T-helper 1 cell (primary cell): Measurements from ENCODE around the gene CDK4.

Experiments used
- DNase-seq, 5 donors: peaks; one replicate each; pipeline ENCODE4 v3.0.0-alpha.2; 2012 to 2020

Gene CDK4

DNA sequence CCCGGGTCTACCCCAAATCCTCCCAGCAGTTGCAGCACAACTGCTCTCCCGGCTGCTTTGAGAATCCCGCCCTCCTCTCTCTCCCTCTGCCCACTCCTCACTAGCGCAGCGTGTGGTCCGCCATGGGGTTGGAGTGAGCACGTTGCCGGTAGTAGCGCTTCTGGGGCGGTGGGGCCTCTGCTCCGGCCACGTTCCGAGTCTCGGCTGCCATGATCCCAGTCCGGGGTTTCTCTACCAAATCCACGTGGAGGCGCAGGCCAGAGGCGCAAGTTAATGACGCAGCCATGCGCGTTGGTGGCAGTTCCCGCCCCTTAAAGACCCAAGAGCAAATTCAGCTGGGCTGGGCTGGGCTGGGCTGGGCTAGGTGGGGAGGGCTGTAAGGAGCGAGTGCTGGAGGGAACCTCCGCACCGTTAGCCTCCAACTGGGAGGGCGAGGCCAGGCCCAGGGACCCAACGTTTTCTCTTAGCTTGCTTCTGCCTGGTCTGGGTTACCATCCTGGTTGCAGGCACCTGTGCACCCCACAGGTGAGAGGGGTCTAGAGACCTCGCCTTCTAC is 19.8 kb upstream of the CDK4 start, which contains the start of gene METTL1:
TSS of gene METTL1 (minus strand) at position 233 of the 556 bp plus-strand sequence. CDS start at position 211, 22 bp downstream.
- peak; percentile 74 to 94 (median 82) for DNase-seq

DNA sequence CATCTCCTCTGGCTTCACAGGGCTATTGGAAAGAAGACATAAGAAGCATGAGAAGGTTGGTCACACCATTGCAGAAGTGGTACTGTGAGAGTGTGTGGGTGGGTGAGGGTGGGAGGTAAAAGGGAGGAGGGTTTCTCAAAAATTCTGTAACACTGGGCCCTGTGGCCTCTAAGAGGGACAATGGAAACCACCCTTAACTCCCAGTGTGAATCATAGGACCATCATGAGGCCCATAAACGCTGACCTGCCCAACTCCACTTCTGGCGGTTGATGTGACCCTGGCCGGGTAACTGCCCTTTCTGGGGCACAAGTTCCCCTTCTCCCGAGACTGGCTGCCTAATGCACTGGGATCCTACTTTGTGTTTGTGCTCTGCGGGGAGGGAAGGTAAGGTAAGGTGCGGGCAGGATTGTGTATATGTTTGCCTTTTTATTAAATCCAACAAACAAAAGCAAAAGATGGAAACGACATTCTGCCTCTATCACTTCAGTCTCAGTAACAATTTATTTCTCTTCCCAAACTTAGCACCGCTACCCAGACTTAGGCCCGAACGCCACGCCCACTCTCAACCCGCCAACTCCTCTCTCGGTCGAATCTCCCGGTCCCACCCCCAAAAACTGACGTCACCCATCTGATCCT is 19.2 kb upstream of the CDK4 start:
- peak; percentile 59 to 85 (median 74) for DNase-seq

DNA sequence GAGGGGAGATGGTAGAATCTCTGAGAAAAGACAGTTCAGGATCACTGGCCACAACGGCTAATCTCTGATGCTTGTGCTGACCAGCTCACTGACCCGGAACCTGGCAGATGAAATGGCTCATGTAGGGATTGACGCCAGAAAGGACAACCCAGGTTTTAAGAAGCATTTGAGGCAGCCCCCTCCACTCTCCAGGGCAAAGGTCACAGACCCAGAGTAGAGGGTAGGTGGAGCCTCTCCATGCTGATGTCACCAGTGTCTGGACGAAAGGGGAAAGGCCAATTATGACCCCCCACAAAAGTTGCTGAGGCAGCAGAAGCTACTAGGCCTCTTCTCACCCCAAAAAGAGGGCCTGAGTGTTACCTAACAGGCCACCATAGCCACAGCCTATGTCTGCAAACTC is 18.6 kb upstream of the CDK4 start:
- DNase-seq, result no peak

DNA sequence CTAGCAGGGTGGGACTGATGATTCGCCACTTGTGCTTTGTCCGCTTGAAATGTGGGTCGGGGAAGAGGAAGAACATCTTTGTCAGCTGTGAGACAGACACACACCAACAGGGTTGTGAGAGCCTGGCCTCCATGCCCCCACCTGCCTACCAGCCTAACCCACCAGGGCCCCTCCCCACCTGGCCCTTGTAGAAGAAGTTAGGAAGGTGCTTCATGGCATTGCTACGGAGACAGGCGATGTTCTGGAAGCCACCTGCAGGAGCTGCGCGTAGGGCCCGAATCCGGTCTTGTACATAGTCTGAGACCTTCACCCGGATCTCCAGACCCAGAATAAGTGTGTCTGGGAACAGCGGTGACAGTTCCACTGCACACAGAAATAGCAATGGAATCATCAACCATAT is 17.5 kb upstream of the CDK4 start:
- no peak for DNase-seq

DNA sequence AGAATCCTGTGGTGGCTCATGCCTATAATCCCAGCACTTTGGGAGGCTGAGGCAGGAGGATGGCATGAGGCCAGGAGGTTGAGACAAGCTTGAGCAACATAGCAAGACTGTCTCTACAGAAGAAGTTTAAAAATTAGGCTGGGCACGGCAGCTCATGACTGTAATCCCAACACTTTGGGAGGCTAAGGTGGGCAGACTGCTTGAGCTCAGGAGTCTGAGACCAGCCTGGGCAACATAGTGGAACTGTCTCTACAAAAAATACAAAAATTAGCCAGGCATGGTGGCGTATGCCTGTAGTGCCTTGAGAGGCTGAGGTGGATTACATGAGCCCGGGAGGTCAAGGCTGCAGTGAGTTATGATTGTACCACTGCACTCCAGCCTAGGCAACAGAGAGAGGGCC is 15.8 kb upstream of the CDK4 start:
- no peak for DNase-seq

DNA sequence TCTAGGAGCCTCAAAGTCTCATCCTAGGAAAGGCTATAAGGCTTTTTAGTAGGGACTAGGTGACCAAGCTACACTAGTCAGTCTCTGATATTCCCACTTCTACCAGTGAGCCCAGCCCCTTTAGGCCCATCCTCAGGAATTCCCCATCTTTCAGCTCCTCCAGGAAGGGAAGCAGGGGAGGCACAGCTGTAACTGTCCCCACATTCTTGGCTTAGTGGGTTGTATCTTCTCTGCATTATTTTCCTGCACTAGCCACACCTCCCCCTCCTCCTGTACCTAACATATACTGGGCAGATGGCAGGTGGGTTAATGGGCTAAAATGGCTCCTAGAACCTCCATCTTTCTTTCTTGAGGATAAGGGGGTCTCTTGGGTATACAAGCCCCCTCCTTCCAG is 15.2 kb upstream of the CDK4 start:
- no peak for DNase-seq

DNA sequence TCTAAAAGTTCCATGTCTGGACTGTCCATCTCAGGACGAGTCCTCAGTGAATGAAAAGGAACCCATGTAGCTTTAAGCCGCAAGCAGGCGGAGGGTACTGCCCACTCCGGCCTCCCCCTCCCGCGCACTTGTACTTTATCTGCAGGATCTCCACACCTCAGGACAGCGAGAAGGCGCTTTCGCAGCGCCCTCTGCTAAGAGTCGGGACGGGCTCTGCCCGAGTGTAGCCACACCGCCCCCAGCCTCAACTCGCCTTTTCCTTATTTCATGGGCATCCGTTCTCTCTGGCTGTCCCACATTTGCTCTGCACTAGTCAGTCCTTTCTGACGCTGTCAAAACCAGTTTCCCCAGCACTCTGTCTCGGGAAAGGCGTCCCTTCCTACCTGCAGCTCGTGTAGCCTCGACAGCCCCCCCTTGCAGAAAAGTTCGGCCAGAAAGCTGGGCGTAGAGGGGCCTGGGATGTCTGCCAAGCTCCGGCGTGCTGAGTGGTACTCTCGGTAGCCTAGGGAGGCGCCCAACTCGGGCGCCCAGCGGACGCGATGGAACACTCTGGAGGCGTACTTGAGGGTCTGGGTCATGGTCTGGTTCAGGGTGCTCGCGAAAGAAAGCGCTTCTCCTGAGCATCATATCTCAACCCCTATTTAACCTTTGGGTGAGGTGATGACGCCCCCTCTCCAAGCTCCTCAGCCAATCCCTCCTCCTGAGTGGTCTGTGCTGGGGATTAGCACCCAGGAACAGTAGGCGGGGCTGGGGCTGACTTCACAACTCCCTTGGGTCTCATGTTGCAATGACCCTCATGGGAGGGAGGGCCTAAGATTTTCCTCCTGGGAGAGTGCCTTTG is 14.6 kb upstream of the CDK4 start, which contains the start of gene CYP27B1:
TSS of gene CYP27B1 (minus strand) at position 615 of the 841 bp plus-strand sequence. CDS start at position 578, 37 bp downstream.
- DNase-seq, result no peak

DNA sequence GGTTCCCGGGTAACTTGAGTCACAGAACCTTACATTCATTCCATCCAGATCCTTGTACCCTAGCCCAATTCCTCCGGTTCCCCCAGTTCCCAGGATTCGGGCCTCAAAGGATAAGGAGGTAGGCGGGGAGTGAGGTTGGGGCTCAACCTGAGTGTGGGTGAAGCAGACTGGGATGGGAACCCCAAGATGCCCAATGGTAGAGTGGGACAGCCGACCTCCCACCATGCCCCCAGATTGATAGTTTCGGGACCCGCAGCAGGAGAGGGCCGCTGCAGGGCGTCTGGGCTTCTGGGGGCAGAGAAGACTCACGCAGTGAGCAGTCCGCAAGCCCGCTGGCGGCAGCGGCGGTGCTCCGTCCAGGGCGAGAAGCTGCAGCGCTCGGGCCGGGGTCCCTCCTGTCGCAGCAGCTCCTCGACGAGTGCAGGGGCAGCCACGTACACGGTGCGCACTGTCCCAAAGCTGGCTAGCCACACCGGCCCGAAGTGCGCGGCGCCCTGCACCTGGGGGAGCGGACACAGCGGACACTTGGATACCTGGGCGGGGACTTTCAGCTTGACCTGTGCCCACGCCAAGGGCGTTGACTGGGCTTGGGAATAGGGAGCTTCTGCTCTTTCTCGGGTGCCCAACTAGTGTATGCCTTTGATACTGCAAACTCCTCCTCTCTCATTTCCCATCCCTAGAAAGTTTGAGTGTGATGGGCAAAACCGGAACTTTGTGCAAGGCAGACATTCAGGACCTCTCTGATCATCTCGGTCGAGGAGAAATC is 13.8 kb upstream of the CDK4 start:
- no peak for DNase-seq

DNA sequence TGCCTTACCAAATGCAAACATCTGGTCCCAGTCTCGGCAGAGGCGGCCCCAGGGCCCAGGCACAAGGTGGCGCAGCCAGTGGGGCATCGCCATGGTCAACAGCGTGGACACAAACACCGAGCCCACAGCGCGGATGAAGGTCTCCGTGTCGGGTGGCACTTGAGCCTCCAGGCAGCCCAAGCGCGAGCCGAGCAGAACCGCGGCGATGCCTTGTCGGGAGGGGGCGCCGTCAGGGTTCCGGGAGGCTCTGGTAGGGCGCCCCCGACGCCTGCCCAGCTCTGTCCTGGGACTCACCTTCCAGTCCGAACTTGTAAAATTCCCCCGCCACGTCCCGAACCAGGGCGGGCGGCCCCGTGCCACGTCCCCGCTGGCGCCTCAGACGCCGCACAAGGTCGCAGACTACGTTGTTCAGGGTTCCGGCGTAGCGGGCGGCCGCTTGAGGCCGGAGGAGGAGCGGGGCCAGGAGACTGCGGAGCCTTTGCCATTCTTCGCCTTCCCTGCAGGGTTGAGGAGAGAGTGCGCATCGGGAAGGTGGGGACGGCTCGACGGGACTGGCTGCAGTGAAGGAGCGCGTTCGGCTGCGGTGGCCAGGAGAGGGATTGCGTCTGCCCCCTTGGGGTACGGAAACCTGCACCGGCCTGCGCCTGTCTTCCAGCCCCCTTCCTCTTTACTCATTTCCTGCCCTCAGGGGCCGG is 13.0 kb upstream of the CDK4 start:
- DNase-seq, result peak in 3 of 5 donors; percentile 39 to 65 (median 44)

DNA sequence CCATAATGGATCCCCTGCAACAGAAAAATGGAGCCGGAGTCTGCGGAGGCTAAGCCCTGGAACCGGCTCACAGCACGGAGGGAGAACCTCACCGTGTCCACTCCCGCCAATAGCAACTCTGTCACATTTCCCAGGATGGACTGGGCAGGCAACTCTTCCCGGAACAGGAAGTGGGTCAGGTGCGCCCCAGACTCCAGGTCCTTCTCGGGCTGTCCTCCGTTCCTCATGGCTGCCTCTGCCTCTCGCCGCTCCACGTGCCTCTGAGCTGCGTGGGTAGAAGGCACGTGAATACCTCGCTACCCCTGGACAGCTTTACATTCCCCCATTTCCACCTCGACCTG is 12.5 kb upstream of the CDK4 start:
- DNase-seq, result no peak

DNA sequence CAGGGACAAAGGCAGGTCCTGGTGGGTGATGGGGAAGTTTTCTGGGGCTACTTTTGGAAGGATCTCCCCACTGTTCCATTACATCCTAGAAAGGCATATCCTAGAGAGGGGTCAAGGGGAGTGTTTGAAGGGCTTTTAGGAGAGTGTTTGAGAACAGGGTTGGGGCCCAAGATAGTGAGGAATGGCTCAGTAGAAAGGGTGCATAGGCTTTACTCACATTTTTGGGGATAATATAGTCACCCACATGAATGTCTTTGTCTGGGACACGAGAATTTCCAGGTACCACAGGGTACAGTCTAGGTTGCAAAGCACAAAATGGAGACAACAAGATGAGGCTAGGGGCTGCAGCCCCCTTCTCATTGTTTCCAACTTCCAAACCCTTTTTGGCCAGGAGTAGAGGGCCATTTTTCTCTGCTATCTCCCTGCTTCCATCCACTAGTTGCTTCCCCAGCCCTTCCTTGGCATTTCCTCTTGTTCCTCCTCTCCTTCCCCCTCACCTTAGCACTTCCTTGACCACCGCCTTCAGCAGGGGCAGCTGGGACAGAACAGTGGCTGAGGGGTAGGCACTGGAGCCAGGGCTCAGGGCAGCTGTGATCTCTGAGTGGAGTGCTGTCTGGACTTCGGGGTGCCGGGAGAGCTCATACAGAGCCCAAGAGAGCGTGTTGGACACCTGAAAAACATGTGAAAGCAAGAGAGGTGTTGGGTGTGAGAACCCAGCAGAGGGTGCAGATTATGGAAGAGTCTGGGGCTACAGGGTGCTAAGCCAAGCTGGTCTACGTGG is 12.0 kb upstream of the CDK4 start:
- DNase-seq, result no peak

DNA sequence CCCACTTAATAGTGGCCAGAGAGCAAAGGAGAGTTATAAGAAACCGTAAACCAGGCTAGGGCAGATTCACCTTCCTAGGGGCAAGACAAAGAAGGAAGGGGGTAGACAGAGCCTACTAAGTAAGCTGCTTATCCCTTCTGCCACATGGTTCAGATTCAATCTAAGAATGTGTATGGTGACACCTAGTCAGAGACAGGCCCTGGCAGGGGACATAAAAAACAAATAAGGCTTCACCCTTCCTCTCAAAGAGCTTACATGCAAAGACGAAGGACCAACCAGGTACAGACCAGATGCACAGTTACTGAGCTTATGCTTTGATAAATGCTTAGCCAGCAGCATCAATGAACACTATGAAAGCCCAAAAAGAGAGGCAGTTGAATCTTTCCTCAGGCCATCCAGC is 10.4 kb upstream of the CDK4 start:
- no peak for DNase-seq

DNA sequence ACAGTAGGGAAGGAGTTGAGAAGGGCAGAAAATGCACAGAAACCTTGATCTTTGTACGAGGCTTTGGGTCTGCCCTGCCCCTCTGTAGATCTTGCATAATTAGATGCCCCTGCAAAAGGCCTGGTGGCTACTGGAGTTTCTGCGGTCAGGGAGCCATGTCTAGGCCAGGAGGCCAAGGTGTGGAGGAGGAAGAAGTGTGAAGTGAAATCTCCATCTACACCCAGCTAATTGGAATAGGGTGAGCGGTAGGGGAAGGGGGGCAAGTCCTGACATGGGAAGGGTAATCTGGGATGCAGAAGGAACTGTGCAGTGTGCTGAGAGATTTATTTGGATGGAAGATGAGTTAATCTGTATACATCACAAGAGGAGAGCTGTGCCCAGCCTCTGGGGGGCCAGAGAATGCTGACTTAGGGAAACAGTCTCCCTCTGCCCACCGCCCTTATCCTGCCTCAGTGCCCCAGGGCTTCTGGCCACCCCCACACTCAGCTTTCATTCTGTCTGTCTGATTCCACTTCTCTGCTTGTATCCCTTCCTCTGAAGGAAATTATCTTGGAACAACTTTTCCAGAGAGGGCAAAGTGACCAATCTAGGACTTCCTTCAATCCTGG is 9.4 kb upstream of the CDK4 start:
- DNase-seq, result no peak

DNA sequence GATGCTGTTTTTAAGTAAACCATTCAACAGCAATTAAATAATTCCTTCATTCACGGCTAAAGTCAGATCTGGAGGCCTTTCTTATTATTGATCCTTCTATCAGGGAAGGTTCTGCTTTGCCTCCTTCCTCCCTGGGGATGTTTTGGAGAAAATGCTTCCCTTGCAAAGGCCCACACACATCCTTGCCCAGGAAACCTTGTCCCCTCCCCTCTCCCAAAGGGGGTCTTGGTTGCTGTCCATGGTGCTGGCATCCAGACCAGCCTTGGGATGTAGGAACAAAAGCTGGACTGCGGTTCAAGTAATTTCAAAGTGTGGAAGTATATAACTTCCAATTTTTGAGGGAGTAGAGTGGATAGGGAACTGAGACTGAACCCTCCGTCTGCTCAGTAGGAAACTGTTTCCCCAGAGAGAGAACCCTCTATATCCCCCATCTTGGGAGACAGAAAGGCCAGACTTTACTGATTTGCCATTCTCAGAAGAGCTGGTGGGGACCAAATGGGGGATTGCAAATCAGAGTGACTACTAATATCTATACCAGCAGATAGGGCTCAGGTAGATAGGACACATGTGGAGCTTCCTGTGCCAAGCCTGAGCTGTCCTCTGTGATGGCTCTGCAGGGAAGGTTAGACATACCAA is 8.4 kb upstream of the CDK4 start:
- DNase-seq, result no peak

DNA sequence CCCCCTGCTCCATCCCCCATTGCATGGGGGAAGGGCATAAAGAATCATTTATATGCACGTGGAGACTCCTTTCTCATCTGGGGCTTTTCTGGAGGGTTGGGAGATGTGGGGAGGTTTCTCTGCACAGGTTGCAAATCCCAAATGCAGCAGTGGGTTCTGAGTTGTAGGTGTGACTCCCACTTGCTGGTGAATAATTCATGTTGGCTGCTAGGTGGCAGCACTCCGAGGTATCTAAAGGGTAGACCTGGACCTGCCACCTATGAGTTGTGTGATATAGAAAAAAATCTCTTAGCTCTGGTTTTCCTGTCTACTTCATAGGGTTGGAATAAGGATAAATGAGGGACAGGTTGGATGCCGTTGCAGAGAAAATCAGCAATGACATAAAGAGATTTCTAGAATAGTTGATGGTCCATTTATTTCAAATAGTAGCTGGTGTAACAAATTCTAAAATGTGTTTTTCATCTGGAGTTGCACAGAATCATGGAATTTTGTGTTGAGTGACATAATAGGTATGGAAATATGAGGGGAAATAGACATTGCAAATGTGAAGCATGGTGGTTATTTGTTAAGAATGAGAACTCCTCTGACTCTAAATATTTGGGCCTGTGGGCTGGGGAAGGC is 7.4 kb upstream of the CDK4 start:
- peak in 1 of 5 donors; percentile 52 for DNase-seq

DNA sequence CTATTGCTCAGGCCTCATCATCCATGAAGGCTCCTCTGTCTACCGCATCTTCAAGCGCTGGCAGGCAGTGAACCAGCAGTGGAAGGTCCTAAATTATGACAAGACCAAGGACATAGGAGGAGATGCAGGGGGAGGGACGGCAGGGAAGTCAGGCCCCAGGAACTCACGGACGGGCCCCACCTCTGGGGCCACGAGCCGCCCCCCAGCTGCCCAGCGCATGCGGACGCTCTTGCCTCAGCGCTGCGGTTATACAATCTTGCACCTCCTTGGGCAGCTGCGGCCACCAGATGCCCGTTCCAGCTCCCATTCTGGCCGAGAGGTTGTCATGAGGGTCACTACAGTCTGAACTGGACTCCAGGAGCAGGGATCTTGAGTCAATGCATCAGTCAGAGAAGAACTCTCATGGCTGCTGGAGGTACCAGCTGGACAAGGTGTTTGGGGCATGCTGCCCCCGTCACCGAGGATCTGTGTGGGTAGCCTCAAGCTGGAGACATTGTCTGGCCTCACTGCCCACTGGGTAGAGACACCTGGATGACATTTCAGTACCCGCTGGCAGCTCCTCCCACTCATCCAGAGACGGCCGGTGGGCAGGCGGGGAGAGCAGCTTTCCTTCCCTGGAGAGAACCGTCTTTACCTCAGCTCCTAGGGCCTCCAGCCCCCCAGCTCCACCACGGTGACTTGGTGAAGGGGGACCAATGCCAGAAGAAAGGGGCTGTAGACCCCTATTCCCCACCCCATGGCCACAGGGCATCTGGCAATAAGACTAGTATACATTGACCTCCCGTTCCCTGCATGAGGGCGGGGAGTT is 6.6 kb upstream of the CDK4 start:
- DNase-seq, result no peak

DNA sequence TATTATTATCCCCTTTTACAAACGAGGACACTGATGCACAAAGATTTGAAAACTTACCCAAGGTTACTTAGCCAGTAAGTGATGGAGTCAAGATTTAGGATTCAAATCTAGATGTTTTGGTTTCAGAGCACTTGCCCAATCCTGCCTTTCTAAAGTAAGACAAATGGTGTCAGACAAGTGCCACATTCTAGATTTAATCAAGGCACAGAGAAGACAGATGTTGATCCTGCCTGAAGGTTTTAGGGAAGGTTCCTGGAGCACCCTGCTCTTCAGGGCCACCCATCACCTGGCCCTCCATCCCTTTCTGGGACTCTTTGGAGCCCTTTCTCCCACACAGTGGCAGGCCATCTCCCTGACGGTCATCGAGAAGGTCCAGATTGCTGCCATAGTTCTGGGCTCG is 5.7 kb upstream of the CDK4 start:
- no peak for DNase-seq

DNA sequence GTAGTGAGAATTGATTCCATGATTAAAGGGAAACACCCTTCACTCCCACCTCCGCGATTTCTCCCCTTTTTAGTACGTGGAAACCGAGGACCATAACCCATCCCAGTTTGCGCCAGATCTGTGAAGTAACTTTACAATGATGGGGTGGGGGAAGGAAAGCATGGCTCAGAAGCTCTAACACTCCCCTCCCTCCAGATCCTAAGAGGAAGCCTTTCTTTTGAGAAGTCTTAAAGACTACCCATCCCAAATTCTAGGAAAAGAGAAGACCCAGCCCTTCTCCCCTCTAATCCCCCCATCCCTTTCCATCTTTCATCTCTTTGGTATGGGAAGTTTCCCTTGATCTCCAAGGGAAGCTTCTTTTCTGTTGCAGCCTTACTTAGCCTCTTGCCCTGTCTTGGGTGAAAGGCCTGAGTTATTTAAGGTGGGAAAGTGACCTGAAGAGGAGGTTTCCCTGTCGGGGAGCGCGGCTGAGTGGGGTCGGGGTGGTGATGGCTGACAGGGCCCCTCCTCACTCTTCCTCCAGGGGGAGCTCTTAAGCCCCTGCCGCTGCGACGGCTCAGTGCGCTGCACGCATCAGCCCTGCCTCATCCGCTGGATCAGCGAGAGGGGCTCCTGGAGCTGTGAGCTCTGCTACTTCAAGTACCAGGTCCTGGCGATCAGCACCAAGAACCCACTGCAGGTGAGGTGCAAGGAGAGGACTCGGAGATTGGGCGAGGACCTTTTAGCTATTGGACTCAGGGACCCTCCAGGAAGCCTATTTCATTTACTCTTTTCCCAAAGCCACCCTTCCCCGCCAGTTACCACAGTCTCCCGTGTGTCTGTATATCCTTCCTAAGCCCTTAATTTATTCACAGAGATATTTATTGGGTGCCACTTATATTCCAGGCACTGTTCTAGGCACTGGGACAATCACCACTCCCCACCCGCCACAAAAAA is 4.6 kb upstream of the CDK4 start:
- DNase-seq, result peak in 4 of 5 donors; percentile 53 to 74 (median 60)
